HuH-7 (cell line): ENCODE data around the gene ZNG1F.
A peak's percentile ranks its signal among the peaks of the same experiment; 100 is the strongest.
"Not testable (repeated sequence)": the region's sequence is repeated elsewhere in the genome, so short reads cannot be mapped to it uniquely, and the experiment has no call there.

ENCODE experiments used
- DNase-seq: peaks from one replicate; pipeline ENCODE4 v3.0.0; 2011; ENCODE audit warnings: low spot score

Gene ZNG1F

DNA sequence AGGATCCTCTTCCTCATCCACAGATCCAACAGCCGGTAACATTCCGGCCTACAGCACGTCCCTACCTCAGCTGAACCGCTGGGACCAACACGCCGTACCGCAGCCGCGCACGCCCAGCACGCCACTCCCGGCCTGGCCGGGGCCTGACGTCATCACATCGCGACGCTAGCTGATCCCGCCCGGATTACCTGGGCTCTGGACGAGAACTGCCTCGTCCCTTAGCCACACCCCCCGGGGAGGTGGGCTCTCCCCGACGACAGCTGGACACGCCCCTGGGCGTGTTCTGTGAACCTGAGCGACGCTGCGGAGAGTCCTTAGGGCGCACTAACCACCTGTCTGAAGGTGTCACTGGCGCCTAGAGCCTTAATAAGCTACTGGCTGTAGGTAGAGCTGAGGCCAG is at the start of gene ZNG1F:
ZNG1F (minus strand) TSS at position 101 of the 400 bp plus-strand sequence; CDS start at position 42, 59 bp downstream.
- not testable (repeated sequence) for DNase-seq

- DNase-seq = not testable (repeated sequence)
These were observed 48.1 kb upstream of the ZNG1F start for GRCh38 chr9:41237110-41237749.

- DNase-seq = not testable (repeated sequence)
These were observed 47.5 kb upstream of the ZNG1F start for GRCh38 chr9:41236486-41237109.

- not testable (repeated sequence) for DNase-seq
These were observed 46.0 kb upstream of the ZNG1F start for GRCh38 chr9:41234811-41235805.

- not testable (repeated sequence) for DNase-seq
These were observed 45.1 kb upstream of the ZNG1F start for GRCh38 chr9:41234221-41234620.

GRCh38 chr9:41232326-41232725 is 43.2 kb upstream of the ZNG1F start:
- DNase-seq = not testable (repeated sequence)

DNA sequence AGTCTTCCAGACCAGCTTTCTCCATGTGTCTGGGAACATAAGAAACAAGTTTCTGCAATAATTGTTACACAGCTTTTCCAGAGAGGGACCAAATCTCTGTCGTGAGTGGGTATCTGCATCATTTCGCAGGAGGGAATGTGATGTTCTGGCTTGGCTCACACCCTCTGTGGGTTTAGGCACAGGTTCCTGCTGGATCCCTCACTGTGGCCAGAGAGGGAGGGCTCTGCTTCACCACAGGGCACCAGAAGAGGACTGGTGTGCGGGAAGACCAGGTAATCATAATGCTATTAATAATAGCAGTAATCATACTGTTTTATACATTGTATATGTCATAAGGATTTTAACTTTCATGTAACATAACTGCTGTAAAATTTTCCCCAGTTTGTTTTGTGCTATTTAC is 41.3 kb upstream of the ZNG1F start:
- peak; percentile 5 for DNase-seq

DNA sequence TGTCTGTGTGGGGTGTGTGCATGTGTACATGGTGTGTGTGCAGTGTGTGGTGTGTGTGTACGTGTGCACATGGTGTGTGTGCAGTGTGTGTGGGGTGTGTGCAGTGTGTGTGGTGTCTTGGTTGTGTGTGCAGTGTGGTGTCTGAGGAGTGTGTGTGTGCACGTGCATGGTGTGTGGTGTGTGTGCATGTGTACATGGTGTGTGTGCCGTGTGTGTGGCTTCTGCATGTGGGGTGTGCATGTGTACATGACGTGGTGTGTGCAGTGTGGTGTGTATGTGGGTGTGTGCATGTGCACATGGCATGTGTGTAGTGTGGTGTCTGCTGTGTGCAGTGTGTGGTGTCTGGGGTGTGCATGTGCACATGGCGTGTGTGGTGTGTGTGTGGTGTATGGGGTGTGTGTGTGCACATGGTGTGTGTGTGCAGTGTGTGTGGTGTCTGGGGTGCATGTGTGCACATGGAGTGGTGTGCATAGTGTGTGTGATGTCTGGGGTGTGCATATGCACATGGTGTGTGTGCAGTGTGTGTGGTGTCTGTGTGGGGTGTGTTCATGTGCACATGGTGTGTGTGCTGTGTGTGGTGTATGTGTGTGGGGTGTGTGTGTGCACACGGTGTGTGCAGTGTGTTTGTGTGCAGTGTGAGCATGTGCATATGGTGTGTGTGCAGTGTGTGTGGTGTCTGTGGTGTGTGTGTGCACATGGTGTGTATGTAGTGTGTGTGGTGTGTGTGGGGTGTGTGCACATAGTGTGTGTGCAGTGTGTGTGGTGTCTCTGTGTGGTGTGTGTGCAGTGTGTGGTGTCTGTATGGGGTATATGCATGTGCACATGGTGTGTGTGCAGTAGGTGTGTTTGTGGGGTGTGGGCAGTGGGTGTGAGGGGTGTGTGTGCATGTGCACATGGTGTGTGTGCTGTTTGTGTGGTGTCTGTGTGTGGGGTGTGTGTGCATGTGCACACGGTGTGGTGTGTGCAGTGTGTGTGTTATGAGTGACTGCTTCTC is 40.6 kb upstream of the ZNG1F start:
- no peak for DNase-seq

GRCh38 chr9:41219831-41220230 is 30.7 kb upstream of the ZNG1F start:
- not testable (repeated sequence) for DNase-seq

GRCh38 chr9:41188439-41188838 is 678 bp downstream of the ZNG1F start:
- DNase-seq = not testable (repeated sequence)

DNA sequence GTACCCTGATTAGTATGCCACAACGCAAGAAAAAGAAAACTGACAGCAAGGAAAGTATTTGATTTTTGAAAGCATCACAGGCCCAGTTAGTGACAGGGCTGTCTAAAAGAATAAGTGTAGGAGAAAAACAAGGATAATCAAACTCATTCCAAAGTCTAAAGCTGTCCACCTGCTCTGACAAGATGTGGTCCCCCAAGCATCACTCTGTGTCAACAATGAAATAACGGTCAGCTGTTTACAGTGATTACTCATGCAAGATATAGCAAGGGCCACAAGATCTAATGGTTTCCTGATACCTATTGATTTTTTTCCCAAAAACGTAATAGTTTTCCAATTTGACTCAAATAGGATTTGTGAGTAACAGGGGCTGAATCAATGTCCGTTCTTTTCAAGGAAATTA is 14.1 kb downstream of the ZNG1F start:
- not testable (repeated sequence) for DNase-seq

DNA sequence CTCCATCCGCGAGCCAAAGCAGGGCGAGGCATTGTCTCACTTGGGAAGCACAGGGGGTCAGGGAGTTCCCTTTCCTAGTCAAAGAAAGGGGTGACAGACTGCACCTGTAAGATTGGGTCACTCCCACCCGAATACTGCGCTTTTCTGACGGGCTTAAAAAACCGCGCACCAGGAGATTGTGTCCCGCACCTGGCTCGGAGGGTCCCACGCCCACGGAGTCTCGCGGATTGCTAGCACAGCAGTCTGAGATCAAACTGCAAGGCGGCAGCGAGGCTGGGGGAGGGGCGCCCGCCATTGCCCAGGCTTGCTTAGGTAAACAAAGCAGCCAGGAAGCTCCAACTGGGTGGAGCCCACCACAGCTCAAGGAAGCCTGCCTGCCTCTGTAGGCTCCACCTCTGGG is 39.0 kb downstream of the ZNG1F start:
- DNase-seq = not testable (repeated sequence)

DNA sequence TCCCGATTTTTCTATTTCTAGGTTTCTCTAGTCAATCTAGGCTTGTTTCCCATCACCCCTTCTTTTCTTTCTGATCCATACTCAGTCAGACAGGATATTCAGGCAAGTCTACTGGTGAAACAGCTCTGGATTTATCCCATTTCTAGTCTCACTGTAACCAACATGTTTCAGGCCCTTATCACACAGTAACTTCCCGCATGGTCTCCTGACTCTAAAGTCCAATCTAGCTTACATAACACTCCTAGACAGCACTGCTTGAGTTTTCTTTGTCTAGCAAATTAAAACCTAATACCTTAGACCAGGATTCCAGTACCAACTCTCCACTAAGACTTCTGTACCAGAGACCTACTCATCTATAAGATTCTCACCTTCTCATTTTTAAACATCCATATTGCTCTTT is 47.2 kb downstream of the ZNG1F start:
- not testable (repeated sequence) for DNase-seq

DNA sequence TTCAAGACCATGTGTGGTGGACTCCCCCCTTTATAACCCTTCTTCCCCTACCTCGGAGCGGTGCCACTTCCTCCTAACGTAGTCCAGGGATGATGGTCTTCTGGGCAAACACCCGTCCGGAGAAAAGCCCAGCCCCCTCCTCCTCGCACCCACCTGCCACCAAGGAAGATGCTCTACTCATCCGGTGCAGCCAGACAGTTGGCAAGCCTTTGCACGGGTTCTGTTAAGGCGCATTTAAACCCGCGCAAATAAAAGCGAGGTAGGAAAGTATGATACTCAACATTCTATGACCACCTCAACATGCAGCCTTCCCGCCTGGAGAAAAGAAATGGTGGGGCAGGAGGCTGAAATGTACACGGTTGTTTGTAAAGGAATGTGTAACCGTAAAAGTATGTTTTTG is 60.5 kb downstream of the ZNG1F start, which contains the start of gene FOXD4L6:
FOXD4L6 (minus strand) TSS at position 101 of the 400 bp plus-strand sequence. CDS start 298 bp downstream, outside the sequence.
- not testable (repeated sequence) for DNase-seq

DNA sequence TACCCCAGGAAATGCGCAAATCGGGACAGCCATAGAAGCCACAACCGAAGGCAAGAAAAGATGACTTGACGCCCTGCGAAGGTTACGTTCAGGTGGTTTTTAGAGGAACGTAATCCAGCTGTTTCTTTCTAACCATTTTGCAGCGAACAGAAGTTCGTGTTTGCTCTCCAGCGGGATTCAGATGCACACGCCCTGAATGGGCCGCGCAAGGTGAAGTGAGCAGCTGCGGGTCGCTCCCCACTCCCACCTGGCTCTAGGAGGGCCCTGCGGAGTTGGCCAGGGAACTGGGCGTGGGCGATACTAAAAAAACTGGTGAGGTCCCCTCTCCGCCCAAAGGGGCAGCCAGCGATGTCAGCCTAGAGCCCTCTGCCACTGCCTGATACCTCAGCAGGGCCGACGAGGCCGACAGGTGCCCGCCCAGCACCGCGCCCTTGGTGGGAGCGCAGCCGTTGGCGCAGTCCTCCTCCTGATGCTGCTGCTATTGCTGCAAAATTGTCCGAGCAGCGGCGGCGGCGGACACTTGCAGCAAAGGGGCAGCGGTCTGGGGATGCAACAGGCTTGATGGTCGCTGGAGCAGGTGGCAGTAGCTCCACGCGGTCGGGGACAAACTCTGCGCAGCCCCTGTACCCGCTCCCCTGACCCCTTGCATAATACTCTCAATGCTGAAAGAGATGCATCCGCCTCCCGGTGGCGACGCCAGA is 62.2 kb downstream of the ZNG1F start:
- DNase-seq = not testable (repeated sequence)

- DNase-seq = not testable (repeated sequence)
These were observed 63.2 kb downstream of the ZNG1F start for GRCh38 chr9:41125936-41126335.

GRCh38 chr9:41125109-41125658 is 63.9 kb downstream of the ZNG1F start:
- DNase-seq = not testable (repeated sequence)

DNA sequence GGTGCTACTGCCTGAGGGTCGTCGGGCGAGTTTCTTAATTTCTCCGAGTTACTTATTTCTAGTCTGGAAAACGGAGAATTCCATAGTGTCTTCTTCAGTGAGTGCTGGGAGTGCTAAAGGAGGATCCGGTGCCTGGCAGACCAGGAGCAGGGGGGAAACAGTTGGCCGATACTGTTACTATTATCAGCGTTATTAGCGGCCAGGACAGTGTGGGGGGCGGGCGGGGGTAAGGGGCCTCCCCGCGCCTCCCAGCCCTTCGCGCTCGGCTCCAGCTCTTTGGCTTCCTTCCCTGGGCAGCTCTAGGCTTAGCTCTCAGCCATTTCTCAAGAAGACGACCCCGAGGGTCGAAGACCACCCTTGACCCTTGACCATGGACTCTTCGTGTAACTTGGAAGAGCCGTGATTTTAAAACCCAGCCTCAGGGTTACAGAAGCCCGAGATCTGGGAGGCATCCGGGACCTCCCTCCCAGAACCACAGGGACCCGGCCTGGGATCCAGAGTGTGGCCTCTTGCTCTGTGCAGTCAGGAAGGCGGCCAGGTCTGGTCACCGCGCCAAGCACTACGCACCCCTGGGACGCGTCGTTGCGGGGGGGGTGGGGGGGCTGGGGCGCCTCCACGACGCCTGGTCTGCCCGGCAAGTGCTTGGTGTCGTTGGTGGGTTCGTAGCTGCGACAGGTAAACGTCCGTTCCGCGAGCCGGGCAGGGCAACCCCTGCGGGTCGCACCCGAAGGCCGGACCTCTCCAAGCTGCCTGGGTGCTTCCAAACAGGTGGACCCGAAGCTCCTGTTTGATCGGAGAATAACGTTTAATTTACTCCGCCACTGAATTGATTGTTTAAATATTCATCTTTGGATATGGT is 64.6 kb downstream of the ZNG1F start:
- not testable (repeated sequence) for DNase-seq

DNA sequence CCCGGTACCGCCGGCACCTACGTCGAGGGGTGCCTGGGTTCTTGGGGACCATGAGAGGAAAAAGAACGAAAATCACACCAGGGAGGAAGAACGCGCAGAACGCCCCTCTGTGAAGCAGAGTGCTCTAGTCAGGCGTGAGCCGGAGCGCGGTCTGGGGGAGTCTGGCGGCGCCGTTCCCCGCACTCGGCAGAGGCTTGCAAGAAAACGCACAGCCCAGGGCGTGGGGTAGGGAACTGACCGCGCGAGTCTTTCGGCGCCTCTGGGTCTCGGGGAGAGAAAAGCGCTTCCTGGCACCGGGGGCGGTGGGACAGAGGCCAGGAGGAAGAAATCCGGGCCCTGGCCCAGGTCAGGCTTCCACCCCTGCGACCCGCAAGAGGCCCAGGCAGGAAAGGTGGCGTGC is 65.3 kb downstream of the ZNG1F start:
- not testable (repeated sequence) for DNase-seq
